ENCODE data around the gene SCAP.
"Not testable (repeated sequence)": the region's sequence is repeated elsewhere in the genome, so short reads cannot be mapped to it uniquely, and the experiment has no call there.

Gene SCAP

DNA sequence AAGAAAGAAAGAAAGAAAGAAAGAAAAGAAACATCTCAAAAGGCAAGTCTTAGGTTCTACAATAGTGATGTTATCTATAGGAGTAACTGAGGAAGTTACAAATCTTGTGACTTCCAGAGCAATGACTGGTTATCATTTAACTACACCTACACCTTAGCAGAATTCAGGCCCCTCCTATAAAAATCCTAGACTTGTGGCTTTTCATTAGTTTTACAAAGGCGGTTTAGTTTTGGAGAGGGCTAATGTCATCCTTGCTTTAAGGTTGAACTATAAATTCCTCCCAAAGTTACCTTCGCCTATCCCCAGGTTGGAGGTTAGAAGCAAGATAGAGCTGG lies 4.1 kb upstream of the SCAP start:
- no peak for DNase-seq

DNA sequence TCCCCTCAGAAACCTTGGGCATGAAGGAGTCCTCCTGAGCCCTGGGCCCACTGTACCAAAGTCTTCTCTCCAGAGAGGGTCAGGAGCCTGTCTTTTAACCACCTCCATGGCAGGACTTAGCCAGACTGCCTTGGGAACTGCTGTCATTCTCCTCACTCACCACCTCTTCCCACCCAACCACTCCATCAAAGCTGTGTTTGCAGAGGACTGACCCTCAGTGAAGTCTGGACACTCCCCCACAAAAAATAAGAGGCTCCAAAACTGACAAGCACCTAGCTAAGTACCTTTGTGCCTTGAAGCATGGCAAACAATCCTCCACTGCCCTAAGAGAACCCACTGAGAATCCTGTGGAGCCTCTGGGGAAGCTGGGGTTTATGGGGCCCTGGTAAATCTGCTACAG lies 2.3 kb upstream of the SCAP start:
- DNase-seq = no peak

DNA sequence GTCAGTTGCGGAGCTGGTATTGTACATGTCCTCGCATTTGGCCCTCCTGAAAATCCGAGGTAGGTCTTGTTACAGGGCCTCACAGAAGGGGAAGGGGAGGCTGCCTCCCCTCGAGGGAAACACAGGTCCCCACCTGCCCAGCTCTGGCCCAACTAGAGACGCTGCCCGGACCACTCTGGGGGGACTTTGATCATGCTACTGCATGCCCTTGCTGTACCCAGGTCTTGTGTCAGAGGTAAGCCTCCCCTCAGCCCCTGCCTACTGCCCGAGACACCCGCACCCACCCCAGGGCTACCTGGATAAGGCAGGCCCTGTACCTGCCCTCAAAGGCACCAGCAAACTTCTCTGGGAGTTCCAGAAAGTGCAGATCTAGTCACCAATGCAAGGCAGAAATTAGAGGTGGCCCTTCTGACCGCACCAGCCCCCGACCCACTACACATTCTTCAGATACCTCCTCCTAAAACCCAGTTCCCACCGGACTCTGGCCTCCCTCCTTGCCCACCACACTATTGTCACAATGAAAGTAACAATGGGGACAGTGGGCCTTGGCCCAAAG lies 981 bp upstream of the SCAP start:
- DNase-seq = no peak

GRCh38 chr3:47476330-47476626 lies 537 bp upstream of the SCAP start:
- no peak for DNase-seq

- no peak for DNase-seq
These were observed 642 bp downstream of the SCAP start for GRCh38 chr3:47475029-47475569.

DNA sequence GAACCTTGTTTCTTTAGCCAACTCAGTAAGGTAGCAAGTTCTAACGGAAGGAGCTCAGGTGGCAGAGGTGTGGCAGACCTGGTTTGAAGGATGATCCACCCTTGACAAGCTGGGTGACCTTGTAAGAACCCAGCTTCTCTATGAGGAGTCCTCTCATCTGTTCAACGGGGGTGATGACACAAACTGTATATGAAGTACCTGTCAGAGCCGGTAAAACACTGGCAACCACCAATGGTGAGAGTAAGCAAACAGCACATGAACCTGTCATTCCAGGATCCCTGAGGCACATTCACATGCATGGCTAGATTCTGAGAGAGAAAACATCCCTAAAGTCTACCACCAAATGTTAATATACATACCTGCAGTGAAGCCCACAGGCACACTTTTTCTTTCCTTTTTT lies 2.4 kb downstream of the SCAP start:
- DNase-seq = no peak

DNA sequence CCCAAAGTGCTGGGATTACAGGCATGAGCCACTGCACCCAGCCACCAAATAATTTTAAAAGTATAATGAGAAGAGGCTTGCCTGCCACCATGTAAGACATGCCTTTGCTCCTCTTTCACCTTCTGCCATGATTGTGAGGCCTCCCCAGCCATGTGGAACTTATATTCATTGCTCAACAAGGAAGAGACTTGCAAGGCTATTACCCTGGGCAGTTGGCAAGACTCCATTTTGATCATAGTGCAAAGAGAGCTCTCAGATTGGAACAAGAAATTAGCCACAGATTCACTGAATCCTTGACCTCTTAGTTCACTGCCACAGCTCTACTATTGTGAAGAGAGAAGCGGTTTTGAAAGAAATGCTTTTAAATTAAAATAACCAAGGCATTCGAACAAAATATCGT lies 6.1 kb downstream of the SCAP start:
- no peak for DNase-seq

- DNase-seq = not testable (repeated sequence)
These were observed 7.4 kb downstream of the SCAP start for GRCh38 chr3:47468315-47468714.

DNA sequence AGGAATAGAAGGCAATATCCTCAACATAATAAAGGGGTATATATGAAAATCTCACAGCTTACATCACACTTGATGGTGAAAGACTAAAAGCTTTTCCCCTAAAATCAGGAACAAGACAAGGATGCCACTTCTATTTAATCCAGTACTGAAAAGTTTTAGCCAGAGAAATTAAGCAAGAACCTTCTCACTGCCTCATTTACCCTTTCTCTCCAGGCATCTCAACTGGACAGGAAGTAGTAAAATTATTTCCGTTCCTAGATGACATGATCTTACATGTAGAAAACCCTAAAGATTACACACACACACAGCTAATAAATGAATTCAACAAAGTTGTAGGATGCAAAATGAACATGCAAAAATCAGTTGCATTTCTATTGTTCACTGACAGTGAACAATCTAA lies 11.2 kb downstream of the SCAP start:
- DNase-seq = no peak

DNA sequence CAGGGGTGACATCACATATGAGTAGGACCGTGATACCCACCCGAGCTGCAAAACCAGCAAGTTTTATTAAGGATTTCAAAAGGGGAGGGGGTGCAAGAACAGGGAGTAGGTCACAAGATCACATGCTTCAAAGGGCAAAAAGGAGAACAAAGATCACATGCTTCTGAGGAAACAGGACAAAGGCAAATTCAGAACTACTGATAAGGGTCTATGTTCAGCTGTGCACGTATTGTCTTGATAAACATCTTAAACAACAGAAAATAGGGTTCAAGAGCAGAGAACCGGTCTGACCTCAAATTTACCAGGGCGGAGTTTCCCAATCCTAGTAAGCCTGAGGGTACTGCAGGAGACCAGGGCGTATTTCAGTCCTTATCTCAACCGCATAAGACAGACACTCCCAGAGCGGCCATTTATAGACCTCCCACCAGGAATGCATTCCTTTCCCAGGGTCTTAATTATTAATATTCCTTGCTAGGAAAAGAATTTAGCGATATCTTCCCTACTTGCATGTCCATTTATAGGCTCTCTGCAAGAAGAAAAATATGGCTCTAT lies 16.1 kb downstream of the SCAP start:
- not testable (repeated sequence) for DNase-seq

- DNase-seq = no peak
These were observed 18.8 kb downstream of the SCAP start for GRCh38 chr3:47456984-47457383.

DNA sequence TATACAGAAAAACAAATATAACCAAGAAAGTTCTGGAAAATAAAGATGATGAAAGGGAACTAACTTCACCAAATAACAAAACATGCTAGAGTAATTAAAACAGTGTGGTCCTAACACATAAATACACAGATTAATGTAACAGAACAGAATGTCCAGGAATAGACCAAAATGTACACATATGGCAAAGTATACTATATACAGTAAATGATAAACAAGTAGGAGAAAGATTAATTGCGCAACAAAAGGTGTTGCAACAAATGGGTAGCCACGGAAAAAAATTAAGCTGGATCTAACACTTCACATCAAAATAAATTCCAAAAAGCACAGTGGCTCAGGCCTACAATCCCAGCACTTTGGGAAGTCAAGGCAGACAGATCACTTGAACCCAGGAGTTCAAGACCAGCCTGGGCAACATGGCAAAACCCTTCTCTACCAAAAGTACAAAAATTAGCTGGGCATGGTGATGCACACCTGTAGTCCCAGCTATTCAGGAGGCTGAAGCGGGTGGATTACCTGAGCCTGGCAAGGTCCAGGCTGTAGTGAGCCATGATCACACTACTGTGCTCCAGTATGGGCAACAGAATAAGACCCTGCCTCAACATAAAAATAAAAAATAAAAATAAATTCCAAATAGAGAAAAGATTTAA lies 19.8 kb downstream of the SCAP start:
- no peak for DNase-seq

DNA sequence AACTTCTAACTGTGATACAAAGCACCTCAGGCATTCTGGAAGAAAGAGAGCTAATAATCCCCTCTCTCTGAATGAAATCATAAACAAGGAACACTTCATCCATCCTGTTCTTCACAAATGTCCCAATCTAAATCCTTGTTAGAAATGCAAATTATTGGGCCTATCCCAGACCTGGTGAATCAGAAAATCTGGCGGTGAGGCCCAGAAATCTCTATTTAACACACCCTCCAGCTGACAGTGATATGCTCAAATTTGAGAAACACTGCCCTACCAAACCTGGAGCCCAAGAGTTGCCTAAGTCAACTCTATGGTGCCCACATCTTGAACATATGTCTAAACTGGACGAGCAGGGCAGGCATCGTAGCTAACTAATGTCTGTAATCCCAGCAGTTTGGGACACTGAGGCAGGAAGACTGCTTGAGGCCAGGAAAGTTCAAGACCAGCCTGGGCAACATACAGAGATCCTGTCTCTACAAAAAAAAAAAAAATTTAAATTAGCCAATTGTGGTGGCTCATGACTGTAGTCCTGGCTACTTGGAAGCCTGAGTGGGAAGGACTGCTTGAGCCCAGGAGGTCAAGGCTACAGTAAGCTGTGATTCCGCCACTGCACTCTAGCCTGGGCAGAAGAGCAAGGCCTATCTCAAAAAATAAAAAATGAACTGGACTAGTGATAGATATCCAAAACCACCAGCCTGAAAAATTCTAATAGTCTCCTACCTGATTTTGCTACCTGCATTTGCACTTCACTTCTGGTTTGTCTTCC lies 23.1 kb downstream of the SCAP start:
- no peak for DNase-seq

DNA sequence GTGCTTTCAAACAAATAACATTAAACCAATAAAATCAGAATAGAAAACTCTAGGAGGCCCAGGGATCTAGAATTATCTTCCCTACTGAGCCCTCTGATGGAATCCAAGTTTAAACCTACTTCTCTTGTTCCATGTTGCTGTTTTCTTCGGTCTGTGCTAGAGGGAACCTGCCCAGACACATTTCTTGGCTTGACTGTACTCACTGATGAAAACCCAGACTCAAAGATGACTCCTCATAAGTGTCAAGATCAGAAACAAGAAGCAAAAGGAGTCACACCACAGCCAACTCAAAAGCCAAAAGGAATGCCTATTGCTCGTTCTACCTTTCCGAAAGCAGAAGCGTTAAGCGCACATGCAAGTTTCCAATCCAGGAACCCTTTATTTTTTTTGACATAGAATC lies 31.6 kb downstream of the SCAP start:
- no peak for DNase-seq

DNA sequence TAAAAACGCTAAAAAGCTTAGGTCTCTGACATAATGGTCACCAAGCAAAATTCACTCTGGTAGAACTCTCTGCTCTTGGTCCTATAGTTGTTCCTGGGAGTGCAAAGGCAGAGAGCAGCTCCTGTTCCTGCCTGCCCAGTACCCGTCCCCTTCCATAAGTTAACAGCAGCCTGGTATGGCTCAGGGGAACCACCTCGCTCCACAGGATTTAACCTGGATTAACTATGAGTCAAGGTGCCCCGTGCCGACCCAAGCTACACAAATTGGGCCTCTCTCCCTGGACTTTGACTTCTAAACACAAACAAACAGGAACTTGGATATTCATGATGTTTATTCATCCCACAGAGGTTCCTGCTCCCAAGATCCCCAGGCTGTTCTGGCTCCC lies 32.1 kb downstream of the SCAP start:
- DNase-seq = no peak

GRCh38 chr3:47441796-47442551 lies 33.8 kb downstream of the SCAP start:
- no peak for DNase-seq

DNA sequence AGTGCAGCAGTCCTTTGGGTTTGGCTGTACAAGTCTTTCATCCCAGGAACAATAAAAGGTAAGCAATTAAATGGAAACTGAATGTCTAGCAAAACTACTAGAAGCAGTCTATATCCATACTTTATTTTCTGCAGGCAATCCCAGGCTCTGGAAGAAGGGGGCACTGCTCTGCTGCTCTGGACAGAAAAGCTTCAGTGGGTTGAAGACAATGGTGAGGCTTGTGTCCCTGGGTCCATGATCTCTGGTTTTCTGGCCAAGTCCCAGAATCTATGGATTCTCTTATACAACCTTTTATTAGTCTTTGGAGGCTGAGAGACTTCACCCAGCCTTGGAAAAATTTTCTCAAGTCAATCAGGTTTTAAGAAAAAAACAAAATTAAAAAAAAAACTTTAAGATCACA lies 35.6 kb downstream of the SCAP start:
- no peak for DNase-seq

DNA sequence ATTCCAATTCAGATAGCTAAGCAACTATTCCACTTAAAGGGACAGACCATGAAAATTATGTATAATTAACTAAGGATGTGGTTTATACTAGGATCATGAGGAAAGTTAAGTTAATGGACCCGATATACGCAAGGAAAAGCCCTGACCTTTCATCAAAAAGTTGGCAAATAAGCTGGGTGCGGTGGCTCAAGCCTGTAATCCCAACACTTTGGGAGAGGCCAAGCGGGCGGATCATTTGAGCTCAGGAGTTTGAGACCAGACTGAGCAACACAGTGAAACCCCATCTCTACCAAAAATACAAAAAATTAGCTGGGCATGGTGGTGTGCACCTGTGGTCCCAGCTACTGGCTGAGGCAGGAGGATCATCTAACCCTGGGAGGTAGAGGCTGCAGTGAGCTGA lies 39.6 kb downstream of the SCAP start:
- DNase-seq = no peak

DNA sequence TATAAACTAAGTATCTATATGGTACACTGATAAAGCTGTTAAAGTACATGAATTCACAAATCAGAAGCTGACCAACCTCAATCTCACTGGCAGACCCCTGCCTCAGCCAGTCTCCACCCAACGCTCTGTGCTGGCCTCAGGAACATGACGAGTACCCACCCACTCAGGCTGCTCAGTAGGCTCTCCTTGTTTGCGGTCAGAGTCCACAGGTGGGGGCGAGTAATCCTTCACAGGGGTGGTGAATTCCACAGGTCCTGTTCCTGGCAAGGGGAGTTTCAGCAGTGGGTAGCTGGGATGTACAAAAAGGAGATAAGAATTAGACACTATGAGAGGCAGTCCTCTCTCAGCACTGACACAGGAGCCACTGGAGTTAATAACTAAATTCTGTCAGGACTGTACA lies 40.9 kb downstream of the SCAP start:
- DNase-seq = no peak

DNA sequence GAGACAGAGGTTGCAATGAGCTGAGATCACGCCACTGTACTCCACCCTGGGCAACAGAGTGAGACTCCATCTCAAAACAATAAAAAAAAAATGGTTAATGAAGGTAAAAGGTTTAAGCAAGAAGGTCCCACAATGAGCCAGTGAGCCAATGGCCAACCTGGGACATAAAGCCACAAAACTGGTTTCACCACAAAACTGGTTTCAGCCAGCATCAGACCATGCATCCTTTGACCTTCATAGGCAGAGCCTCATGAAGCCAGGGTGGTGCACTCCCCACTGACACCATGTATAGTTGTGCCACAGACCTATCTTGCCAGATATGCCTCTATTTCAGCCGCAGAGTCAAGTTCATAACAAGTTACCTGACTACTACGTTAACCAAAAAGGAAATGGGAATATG lies 41.9 kb downstream of the SCAP start:
- no peak for DNase-seq

DNA sequence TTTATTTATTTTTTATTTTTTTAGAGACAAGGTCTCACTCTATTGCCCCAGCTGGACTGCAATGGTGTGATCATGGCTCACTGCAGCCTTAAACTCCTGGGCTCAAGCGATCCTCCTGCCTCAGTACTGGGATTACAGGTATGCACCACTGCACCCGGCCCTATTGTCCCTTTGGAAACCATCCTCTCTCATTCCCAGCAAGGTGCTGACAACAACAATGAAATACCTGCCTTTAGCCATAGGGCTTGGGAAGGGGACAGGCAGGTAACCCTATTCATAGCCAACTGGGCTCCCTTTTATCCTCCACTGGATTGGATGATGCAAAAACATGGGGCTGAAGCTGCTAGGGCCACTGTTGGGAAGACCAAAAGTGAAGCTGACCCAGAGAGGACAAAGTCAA lies 43.1 kb downstream of the SCAP start:
- DNase-seq = no peak

DNA sequence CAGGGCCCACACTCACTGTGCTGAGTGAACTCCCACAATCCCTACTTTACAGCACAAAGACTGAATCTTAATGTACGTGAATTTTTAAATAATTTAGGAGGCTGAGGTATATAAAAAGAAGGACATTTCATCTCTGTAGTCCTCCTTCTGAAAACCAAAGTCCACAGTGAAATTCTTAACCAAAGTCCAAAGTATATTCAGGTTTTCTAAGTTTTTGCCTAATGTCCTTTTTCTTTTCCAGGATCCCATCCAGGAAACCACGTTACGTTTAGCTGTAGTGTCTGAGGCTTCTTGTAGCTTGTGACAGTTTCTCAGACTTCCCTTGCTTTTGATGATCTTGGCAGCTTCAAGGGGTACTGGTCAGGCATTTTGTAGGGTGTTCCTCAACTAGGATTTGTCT lies 44.5 kb downstream of the SCAP start:
- no peak for DNase-seq

DNA sequence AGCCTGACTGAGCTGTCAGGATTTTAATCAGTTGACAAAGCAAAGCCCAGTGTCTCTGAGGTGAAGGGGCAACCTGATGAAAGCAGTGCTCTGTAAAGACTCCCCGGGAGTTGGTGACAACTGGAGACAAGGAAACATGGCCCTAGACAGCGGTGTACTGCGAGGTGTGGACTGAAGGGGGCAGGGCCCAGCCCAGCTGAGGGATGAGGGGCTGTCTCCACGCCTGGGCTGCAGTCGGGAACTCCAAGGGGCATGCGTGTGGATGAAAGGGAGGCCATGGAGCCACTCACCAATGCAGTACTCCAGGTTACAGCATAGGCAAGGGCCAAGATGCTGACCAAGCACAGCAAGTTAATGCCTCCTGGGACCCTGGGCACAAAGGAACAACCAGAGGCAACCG lies 45.1 kb downstream of the SCAP start:
- no peak for DNase-seq

All from NCI-H2107 (cell line).